AG09309 (cell line): ENCODE data around the gene RAI1.

ENCODE experiments used
- DNase-seq: peaks from one replicate; pipeline ENCODE4 v3.0.0-alpha.2; 2010; ENCODE audit warnings: low read depth
- H3K4me3 ChIP-seq: 2 replicates; pipeline ENCODE4 v1.5.1; 2011; ENCODE audit warnings: mild to moderate bottlenecking, low read depth, low read length, moderate library complexity; ENCODE audit not compliant: control insufficient read depth
- CTCF ChIP-seq: IDR thresholded peaks from 2 replicates; pipeline ENCODE4 v1.5.1; 2011; ENCODE audit warnings: mild to moderate bottlenecking, low read depth, low read length, inconsistent platforms; ENCODE audit not compliant: insufficient read depth, control insufficient read depth; ENCODE audit errors: missing control alignments

Gene RAI1

DNA sequence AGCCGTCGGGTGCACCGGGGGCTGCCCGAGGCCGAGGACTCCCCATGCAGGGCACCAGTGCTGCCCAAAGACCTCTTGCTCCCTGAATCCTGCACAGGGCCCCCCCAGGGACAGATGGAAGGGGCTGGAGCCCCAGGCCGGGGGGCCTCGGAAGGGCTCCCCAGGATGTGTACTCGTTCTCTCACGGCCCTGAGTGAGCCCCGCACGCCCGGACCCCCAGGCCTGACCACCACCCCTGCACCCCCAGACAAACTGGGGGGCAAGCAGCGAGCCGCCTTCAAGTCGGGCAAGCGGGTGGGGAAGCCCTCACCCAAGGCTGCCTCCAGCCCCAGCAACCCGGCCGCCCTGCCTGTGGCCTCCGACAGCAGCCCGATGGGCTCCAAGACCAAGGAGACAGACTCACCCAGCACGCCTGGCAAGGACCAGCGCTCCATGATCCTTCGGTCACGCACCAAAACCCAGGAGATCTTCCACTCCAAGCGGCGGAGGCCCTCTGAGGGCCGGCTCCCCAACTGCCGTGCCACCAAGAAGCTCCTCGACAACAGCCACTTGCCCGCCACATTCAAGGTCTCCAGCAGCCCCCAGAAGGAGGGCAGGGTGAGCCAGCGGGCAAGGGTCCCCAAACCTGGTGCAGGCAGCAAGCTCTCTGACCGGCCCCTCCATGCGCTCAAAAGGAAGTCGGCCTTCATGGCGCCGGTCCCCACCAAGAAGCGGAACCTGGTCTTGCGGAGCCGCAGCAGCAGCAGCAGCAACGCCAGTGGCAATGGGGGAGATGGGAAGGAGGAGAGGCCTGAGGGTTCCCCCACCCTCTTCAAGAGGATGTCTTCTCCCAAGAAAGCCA, 114.9 kb downstream of the RAI1 start:
- no peak for TF ChIP-seq CTCF
- no peak for DNase-seq

DNA sequence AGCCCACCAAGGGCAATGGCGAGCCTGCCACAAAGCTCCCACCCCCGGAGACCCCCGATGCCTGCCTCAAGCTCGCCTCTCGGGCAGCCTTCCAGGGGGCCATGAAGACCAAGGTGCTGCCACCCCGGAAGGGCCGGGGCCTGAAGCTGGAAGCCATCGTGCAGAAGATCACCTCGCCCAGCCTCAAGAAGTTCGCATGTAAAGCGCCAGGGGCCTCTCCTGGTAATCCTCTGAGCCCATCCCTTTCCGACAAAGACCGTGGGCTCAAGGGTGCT, 115.5 kb downstream of the RAI1 start:
- no peak for TF ChIP-seq CTCF
- DNase-seq = no peak

More for the DNA sequence above, 114.9 kb downstream of the RAI1 start:
- H3K4me3 ChIP-seq = no peak overlapping the region

GRCh38 chr17:17797119-17797809, 116.0 kb downstream of the RAI1 start:
- TF ChIP-seq CTCF = no peak
- H3K4me3 ChIP-seq = no peak overlapping the region
- no peak for DNase-seq

More for the DNA sequence above, 115.5 kb downstream of the RAI1 start:
- H3K4me3 ChIP-seq = no peak overlapping the region

DNA sequence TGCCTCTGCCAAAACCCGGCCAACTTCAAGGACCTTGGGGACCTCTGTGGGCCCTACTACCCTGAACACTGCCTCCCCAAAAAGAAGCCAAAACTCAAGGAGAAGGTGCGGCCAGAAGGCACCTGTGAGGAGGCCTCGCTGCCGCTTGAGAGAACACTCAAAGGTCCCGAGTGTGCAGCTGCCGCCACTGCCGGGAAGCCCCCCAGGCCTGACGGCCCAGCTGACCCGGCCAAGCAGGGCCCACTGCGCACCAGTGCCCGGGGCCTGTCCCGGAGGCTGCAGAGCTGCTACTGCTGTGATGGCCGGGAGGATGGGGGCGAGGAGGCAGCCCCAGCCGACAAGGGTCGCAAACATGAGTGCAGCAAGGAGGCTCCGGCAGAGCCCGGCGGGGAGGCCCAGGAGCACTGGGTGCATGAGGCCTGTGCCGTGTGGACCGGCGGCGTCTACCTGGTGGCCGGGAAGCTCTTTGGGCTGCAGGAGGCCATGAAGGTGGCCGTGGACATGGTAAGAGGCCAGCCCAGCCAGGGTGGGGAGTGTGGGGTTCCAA, 116.8 kb downstream of the RAI1 start:
- no peak overlapping the region for H3K4me3 ChIP-seq
- no peak for DNase-seq
- no peak for TF ChIP-seq CTCF

DNA sequence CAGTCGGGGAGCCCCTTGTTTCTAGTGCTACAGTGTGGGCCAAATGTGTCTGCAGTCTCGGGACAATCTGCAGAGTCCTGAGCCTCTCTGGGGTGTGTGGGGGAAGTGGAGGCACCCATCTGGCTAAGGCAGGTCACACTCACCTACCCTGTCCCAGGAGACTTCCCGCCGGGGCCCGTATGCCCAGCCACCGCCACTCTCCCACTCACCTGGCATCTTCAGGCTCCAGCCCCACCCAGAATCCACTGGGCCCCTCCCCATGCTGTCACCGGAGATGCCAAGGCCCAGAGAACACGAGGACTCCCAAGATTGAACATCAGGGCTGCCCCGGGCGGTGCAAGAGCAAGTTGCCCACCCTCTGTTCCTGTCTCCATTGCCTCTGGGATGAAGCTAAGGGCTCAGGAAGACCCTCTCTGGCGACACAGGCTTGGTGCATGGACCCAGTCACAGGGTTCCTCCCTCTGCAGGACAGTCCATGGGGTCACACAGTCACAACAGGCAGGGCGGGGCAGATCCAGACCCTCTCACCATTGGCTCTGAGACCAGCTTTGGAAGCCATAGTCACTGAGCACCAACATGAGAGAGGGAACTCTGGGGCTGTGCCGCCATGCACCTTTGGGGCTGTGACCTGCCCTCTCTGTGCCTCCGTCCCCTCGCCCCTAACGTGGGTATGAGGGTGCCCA, 117.5 kb downstream of the RAI1 start:
- no peak overlapping the region for H3K4me3 ChIP-seq

More for the DNA sequence above, 117.5 kb downstream of the RAI1 start:
- DNase-seq = no peak
- no peak for TF ChIP-seq CTCF
